Testis (tissue), 3 donors: ENCODE results near the gene CLIP1. TPM values are rescaled to one million over a fixed set of nuclear protein-coding genes. Genes with fewer than 3 reads are reported as not detected.

ENCODE experiments used
- DNase-seq: peaks from one replicate; pipeline ENCODE4 v3.0.0-alpha.2; 2019
- H3K27ac ChIP-seq, 2 donors: fragments of 200-600 bp; sonication (generic); one replicate each; pipeline ENCODE4 v1.5.1; 2019
- H3K27me3 ChIP-seq: fragments of 200-600 bp; sonication (generic); one replicate; pipeline ENCODE4 v1.5.1; 2019
- H3K36me3 ChIP-seq: fragments of 200-600 bp; sonication (generic); one replicate; pipeline ENCODE4 v1.5.1; 2017; ENCODE audit warnings: low read depth; ENCODE audit errors: missing control alignments
- H3K4me1 ChIP-seq: fragments of 200-600 bp; sonication (generic); one replicate; pipeline ENCODE4 v1.5.1; 2019
- H3K4me3 ChIP-seq, 2 donors: fragments of 200-600 bp; sonication (generic); one replicate each; pipeline ENCODE4 v1.5.1; 2017 to 2019
- H3K9me3 ChIP-seq: fragments of 200-600 bp; sonication (generic); one replicate; pipeline ENCODE4 v1.5.1; 2017
- POLR2A ChIP-seq: fragments of 450-650 bp; IDR thresholded peaks from one replicate; pipeline ENCODE4 v1.6.1; 2017; ENCODE audit warnings: antibody characterized with exemption, mild to moderate bottlenecking, moderate library complexity
- WGBS, 2 donors: methylation state at CpG; one replicate each; pipeline ENCODE4 v1.1.5; 2018; 5-methylcytosine and 5-hydroxymethylcytosine counted together
- intact Hi-C: fragments of 100-400 bp; cut with DNase I; formaldehyde crosslinking; loops from one replicate; pipeline ENCODE4 v1.15.1; 2023; ENCODE audit warnings: low total_unique reads
- polyA plus RNA-seq: library from polyadenylated mRNA; stranded (reverse); fragments of 350-450 nt; fragmentation: Illumina TruSeq; extraction: RNeasy Lipid Tissue Mini Kit (QIAGEN cat#74804); gene quantifications from one replicate; pipeline ENCODE4 v1.2.3, GENCODE V29; 2014; ENCODE audit warnings: low read depth, low replicate concordance; ENCODE audit not compliant: insufficient read depth
- total RNA-seq, 2 donors: library from RNA; depleted of rRNA; stranded (reverse); fragments of >200 nt; gene quantifications; one replicate each; pipeline ENCODE4 v1.2.3, GENCODE V29; 2016
- TF ChIP-seq, protein P1 (sequence below), 3 experiments: fragments of 450-650 bp in 2 of 3; fragments of 200-600 bp in 1 of 3; sonication (generic) in 1 of 3; IDR thresholded peaks; one replicate each; pipeline ENCODE4 v1.5.1; 2016 to 2019; ENCODE audit warnings: antibody characterized with exemption in 3 of 3, mild to moderate bottlenecking in 2 of 3, moderate library complexity in 1 of 3

The CLIP1 gene
- total and polyA plus RNA-seq, 3 donors from 2014 or later: 25.1 to 66.5 (median 51.9) TPM

DNA sequence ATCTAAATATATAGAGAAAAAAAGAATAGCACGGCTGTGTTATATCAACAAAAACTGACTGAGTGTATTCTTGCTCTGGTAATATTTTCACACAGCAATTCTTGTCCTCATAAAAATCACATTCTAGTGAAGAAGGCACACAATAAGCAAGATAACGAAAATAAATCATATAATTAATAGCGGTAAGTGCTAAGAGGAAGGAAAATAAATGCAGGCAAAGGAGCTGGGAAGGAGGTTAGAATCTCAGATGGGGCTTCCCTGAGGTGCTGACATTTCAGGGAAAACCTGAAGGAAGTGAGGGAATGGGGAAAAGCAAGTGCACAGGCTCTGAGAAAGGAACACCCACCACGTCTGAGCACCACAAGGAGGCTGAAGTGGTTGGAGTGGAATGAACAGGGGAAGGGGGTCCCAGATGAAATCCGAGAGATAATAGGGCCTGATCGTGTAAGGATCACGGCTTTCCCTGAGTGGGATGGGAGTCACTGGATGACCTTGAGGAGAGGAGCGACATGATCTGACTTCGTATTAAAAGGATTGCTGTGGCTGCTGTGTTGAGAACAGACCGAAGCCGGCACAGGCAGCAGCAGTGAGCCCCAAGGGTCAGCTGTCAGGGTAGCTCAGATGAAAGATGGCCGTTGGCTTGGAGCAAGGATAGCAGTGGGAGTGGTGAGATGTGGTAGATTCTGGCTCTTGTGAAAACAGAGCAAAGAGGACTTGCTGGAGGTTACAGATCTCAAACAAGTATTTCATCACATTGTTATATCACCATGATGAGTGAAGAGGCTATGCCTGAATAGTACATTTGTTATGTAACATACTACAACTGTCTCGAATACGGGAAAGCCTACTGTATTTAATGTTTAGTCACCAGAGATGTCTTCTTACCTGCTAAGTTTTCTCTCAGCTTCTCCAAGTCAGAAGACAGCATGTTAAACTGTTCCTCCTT, 89.1 kb downstream of the CLIP1 start:
- intact Hi-C loops: no loop called here
- H3K4me1 ChIP-seq: peaks cover 16% of the 10 kb centered on the region
- TF ChIP-seq, protein P1, sequence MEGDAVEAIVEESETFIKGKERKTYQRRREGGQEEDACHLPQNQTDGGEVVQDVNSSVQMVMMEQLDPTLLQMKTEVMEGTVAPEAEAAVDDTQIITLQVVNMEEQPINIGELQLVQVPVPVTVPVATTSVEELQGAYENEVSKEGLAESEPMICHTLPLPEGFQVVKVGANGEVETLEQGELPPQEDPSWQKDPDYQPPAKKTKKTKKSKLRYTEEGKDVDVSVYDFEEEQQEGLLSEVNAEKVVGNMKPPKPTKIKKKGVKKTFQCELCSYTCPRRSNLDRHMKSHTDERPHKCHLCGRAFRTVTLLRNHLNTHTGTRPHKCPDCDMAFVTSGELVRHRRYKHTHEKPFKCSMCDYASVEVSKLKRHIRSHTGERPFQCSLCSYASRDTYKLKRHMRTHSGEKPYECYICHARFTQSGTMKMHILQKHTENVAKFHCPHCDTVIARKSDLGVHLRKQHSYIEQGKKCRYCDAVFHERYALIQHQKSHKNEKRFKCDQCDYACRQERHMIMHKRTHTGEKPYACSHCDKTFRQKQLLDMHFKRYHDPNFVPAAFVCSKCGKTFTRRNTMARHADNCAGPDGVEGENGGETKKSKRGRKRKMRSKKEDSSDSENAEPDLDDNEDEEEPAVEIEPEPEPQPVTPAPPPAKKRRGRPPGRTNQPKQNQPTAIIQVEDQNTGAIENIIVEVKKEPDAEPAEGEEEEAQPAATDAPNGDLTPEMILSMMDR (IDR thresholded peaks at IDR 0.05): no peak
- no peak for TF ChIP-seq POLR2A
- peak overlapping the region in 1 of 2 donors; percentile 21 for H3K27ac ChIP-seq
- H3K27me3 ChIP-seq: no peaks in the 10 kb centered on the region
- H3K36me3 ChIP-seq: no peaks in the 10 kb centered on the region
- DNase-seq: peak; percentile 44
- no peak overlapping the region for H3K4me3 ChIP-seq
- H3K9me3 ChIP-seq: no peaks in the 10 kb centered on the region
- 43 to 67% methylated on average over 14 of the region's 14 CpGs for WGBS, 2 donors

- H3K4me3 ChIP-seq: no peak overlapping the region
- H3K36me3 ChIP-seq: no peaks in the 10 kb centered on the region
- 84 to 85% methylated on average over 18 of the region's 18 CpGs for WGBS, 2 donors
- no peaks in the 10 kb centered on the region for H3K27me3 ChIP-seq
- H3K27ac ChIP-seq: no peak overlapping the region
- H3K4me1 ChIP-seq: no peaks in the 10 kb centered on the region
- DNase-seq: no peak
- TF ChIP-seq POLR2A: no peak
- TF ChIP-seq, protein P1 (IDR thresholded peaks at IDR 0.05): no peak
- intact Hi-C loops: no loop called here
- H3K9me3 ChIP-seq: no peaks in the 10 kb centered on the region
Measured at GRCh38 chr12:122327494-122328385, 94.7 kb downstream of the CLIP1 start.

DNA sequence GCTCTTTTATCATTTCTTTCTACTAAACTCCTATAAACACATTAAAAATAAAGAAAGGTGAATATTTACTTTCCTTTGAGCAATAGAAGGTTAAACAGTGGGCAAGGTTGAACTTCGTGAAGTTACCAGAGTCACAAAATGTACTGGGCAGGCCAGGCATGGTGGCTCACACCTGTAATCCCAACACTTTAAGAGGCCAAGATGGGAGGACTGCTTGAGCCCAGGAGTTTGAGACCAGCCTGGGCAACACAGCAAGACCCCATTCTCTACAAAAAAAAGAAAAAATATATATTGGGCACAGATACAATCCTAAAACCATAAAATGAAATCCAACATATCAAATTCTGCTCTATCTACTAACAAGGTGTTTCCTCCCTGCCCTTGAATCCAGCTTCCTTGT, 95.5 kb downstream of the CLIP1 start:
- TF ChIP-seq POLR2A: no peak
- TF ChIP-seq, protein P1 (IDR thresholded peaks at IDR 0.05): no peak
- no peaks in the 10 kb centered on the region for H3K36me3 ChIP-seq

GRCh38 chr12:122326586-122326985, 95.9 kb downstream of the CLIP1 start:
- no peak overlapping the region for H3K27ac ChIP-seq
- WGBS, 2 donors: 84 to 91% methylated on average over 5 of the region's 5 CpGs
- H3K9me3 ChIP-seq: no peaks in the 10 kb centered on the region
- H3K36me3 ChIP-seq: no peaks in the 10 kb centered on the region
- no peaks in the 10 kb centered on the region for H3K27me3 ChIP-seq
- no peak for TF ChIP-seq POLR2A
- TF ChIP-seq, protein P1 (IDR thresholded peaks at IDR 0.05): no peak
- H3K4me1 ChIP-seq: no peaks in the 10 kb centered on the region
- DNase-seq: no peak
- H3K4me3 ChIP-seq: no peak overlapping the region
- intact Hi-C loops: no loop called here

More for the DNA sequence above, 95.5 kb downstream of the CLIP1 start:
- no peaks in the 10 kb centered on the region for H3K4me1 ChIP-seq
- no peaks in the 10 kb centered on the region for H3K27me3 ChIP-seq
- H3K4me3 ChIP-seq: no peak overlapping the region
- intact Hi-C loops: no loop called here
- H3K9me3 ChIP-seq: no peaks in the 10 kb centered on the region
- 77 to 94% methylated on average over 1 of the region's 1 CpG for WGBS, 2 donors
- no peak for DNase-seq
- no peak overlapping the region for H3K27ac ChIP-seq
